Measurements from ENCODE around the gene TMTC2.

Gene TMTC2

GRCh38 chr12:82972624-82973023 is 285.9 kb downstream of the TMTC2 start:
- no peaks in the 10 kb centered on the region for H3K27me3 ChIP-seq (replicated peaks; ENCODE audit: control insufficient read depth, insufficient read depth, low read length, poor library complexity, severe bottlenecking)
- H3K4me1 ChIP-seq (ENCODE audit: control insufficient read depth, insufficient read depth, low read length, poor library complexity, severe bottlenecking): no peaks in the 10 kb centered on the region
- no peak for DNase-seq
- H3K4me3 ChIP-seq (ENCODE audit: insufficient read depth, low read depth, low read length, poor library complexity, severe bottlenecking): no peak overlapping the region
- no peaks in the 10 kb centered on the region for H3K9me3 ChIP-seq (ENCODE audit: control insufficient read depth, low read length)
- no peaks in the 10 kb centered on the region for H3K36me3 ChIP-seq (ENCODE audit: control insufficient read depth, insufficient read depth, low read length)
- H3K27ac ChIP-seq (ENCODE audit: insufficient read depth, low read length, poor library complexity, severe bottlenecking): no peak overlapping the region

DNA sequence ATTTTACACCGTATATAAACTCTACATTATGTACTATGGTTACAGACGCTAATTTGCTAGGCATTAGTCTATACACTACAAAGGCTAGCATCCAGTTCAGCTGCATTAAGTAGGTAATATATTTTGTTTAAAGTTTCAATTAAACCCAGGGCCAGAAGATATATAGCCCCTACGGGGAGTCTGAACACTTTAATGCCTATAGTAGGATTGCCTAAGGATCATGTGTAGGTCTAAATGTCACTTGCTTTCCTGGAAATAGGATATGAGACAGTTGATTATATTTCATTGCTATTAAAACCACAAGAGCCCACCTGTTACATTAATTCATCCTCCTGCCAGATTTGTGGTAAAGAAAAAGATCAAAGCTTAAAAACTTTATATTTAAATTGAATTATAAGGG is 286.9 kb downstream of the TMTC2 start:
- DNase-seq: no peak
- Histone ChIP-seq H3K27ac (ENCODE audit: insufficient read depth, low read length, poor library complexity, severe bottlenecking) (no peak overlapping the region), H3K4me3 (ENCODE audit: insufficient read depth, low read depth, low read length, poor library complexity, severe bottlenecking) (no peak overlapping the region), H3K36me3 (ENCODE audit: control insufficient read depth, insufficient read depth, low read length) (no peaks in the 10 kb centered on the region), H3K27me3 (replicated peaks; ENCODE audit: control insufficient read depth, insufficient read depth, low read length, poor library complexity, severe bottlenecking) (no peaks in the 10 kb centered on the region), H3K9me3 (ENCODE audit: control insufficient read depth, low read length) (no peaks in the 10 kb centered on the region), H3K4me1 (ENCODE audit: control insufficient read depth, insufficient read depth, low read length, poor library complexity, severe bottlenecking) (no peaks in the 10 kb centered on the region)

- no peak for DNase-seq
- Histone ChIP-seq H3K27ac (ENCODE audit: insufficient read depth, low read length, poor library complexity, severe bottlenecking) (no peak overlapping the region), H3K27me3 (replicated peaks; ENCODE audit: control insufficient read depth, insufficient read depth, low read length, poor library complexity, severe bottlenecking) (no peaks in the 10 kb centered on the region), H3K9me3 (ENCODE audit: control insufficient read depth, low read length) (no peaks in the 10 kb centered on the region), H3K36me3 (ENCODE audit: control insufficient read depth, insufficient read depth, low read length) (no peaks in the 10 kb centered on the region), H3K4me3 (ENCODE audit: insufficient read depth, low read depth, low read length, poor library complexity, severe bottlenecking) (no peak overlapping the region), H3K4me1 (ENCODE audit: control insufficient read depth, insufficient read depth, low read length, poor library complexity, severe bottlenecking) (no peaks in the 10 kb centered on the region)
These were observed 294.4 kb downstream of the TMTC2 start for GRCh38 chr12:82981150-82981549.

DNA sequence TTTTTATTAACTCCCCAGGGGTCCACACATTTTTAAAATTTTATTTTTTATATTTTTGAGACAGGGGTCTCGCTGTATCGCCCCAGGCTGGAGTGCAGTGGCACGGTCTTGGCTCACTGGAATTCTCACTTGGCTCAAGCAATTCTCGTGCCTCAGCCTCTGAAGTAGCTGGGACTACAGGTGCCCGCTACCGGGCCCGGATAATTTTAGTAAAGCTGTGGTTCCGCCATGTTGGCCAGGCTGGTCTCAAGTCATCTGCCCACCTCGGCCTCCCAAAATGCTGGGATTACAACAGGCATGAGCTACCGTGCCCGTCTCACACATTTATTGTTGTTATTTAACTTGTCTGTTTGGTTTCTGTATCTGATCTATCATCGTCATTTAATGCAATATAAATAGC is 307.4 kb downstream of the TMTC2 start:
- Histone ChIP-seq H3K27ac (ENCODE audit: insufficient read depth, low read length, poor library complexity, severe bottlenecking) (no peak overlapping the region), H3K27me3 (replicated peaks; ENCODE audit: control insufficient read depth, insufficient read depth, low read length, poor library complexity, severe bottlenecking) (no peaks in the 10 kb centered on the region), H3K9me3 (ENCODE audit: control insufficient read depth, low read length) (no peaks in the 10 kb centered on the region), H3K4me1 (ENCODE audit: control insufficient read depth, insufficient read depth, low read length, poor library complexity, severe bottlenecking) (no peaks in the 10 kb centered on the region), H3K4me3 (ENCODE audit: insufficient read depth, low read depth, low read length, poor library complexity, severe bottlenecking) (no peak overlapping the region), H3K36me3 (ENCODE audit: control insufficient read depth, insufficient read depth, low read length) (no peaks in the 10 kb centered on the region)
- no peak for DNase-seq

GRCh38 chr12:82996168-82996812 is 309.6 kb downstream of the TMTC2 start:
- H3K4me1 ChIP-seq (ENCODE audit: control insufficient read depth, insufficient read depth, low read length, poor library complexity, severe bottlenecking): no peaks in the 10 kb centered on the region
- no peak overlapping the region for H3K27ac ChIP-seq (ENCODE audit: insufficient read depth, low read length, poor library complexity, severe bottlenecking)
- no peaks in the 10 kb centered on the region for H3K9me3 ChIP-seq (ENCODE audit: control insufficient read depth, low read length)
- H3K36me3 ChIP-seq (ENCODE audit: control insufficient read depth, insufficient read depth, low read length): no peaks in the 10 kb centered on the region
- no peak overlapping the region for H3K4me3 ChIP-seq (ENCODE audit: insufficient read depth, low read depth, low read length, poor library complexity, severe bottlenecking)
- H3K27me3 ChIP-seq (replicated peaks; ENCODE audit: control insufficient read depth, insufficient read depth, low read length, poor library complexity, severe bottlenecking): no peaks in the 10 kb centered on the region
- DNase-seq: no peak

GRCh38 chr12:82998509-82998908 is 311.8 kb downstream of the TMTC2 start:
- Histone ChIP-seq H3K4me1 (ENCODE audit: control insufficient read depth, insufficient read depth, low read length, poor library complexity, severe bottlenecking) (no peaks in the 10 kb centered on the region), H3K27me3 (replicated peaks; ENCODE audit: control insufficient read depth, insufficient read depth, low read length, poor library complexity, severe bottlenecking) (no peaks in the 10 kb centered on the region), H3K36me3 (ENCODE audit: control insufficient read depth, insufficient read depth, low read length) (no peaks in the 10 kb centered on the region), H3K27ac (ENCODE audit: insufficient read depth, low read length, poor library complexity, severe bottlenecking) (no peak overlapping the region), H3K9me3 (ENCODE audit: control insufficient read depth, low read length) (no peaks in the 10 kb centered on the region), H3K4me3 (ENCODE audit: insufficient read depth, low read depth, low read length, poor library complexity, severe bottlenecking) (no peak overlapping the region)
- no peak for DNase-seq

- Histone ChIP-seq H3K27ac (ENCODE audit: insufficient read depth, low read length, poor library complexity, severe bottlenecking) (no peak overlapping the region), H3K4me1 (ENCODE audit: control insufficient read depth, insufficient read depth, low read length, poor library complexity, severe bottlenecking) (no peaks in the 10 kb centered on the region), H3K36me3 (ENCODE audit: control insufficient read depth, insufficient read depth, low read length) (no peaks in the 10 kb centered on the region), H3K9me3 (ENCODE audit: control insufficient read depth, low read length) (no peaks in the 10 kb centered on the region), H3K27me3 (replicated peaks; ENCODE audit: control insufficient read depth, insufficient read depth, low read length, poor library complexity, severe bottlenecking) (no peaks in the 10 kb centered on the region), H3K4me3 (ENCODE audit: insufficient read depth, low read depth, low read length, poor library complexity, severe bottlenecking) (no peak overlapping the region)
- no peak for DNase-seq
These were observed 316.3 kb downstream of the TMTC2 start for GRCh38 chr12:83003026-83003425.

GRCh38 chr12:83005534-83006197 is 319.0 kb downstream of the TMTC2 start:
- Histone ChIP-seq H3K36me3 (ENCODE audit: control insufficient read depth, insufficient read depth, low read length) (no peaks in the 10 kb centered on the region), H3K27me3 (replicated peaks; ENCODE audit: control insufficient read depth, insufficient read depth, low read length, poor library complexity, severe bottlenecking) (no peaks in the 10 kb centered on the region), H3K4me3 (ENCODE audit: insufficient read depth, low read depth, low read length, poor library complexity, severe bottlenecking) (no peak overlapping the region), H3K4me1 (ENCODE audit: control insufficient read depth, insufficient read depth, low read length, poor library complexity, severe bottlenecking) (no peaks in the 10 kb centered on the region), H3K9me3 (ENCODE audit: control insufficient read depth, low read length) (no peaks in the 10 kb centered on the region), H3K27ac (ENCODE audit: insufficient read depth, low read length, poor library complexity, severe bottlenecking) (no peak overlapping the region)
- DNase-seq: no peak

DNA sequence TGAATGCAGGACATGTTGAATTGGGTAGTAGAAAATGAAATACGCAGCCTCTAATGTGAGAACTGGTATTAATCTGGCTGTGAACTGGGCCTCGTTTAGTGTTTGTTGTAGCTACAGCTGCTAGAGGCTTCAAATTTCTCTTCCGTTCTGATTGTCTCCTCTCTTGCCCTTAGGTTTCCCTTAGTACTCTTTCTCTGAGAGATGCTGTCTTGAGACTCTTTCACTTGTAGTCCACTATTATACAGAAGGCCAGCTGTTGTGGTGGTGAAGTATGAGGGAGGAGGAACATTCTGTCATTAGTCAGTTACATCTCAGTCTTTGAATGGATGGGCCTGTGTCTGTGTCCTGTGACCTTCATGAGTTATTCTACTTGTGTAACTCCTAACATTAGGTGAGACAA is 322.0 kb downstream of the TMTC2 start:
- no peaks in the 10 kb centered on the region for H3K27me3 ChIP-seq (replicated peaks; ENCODE audit: control insufficient read depth, insufficient read depth, low read length, poor library complexity, severe bottlenecking)
- H3K4me3 ChIP-seq (ENCODE audit: insufficient read depth, low read depth, low read length, poor library complexity, severe bottlenecking): no peak overlapping the region
- no peak for DNase-seq
- H3K27ac ChIP-seq (ENCODE audit: insufficient read depth, low read length, poor library complexity, severe bottlenecking): no peak overlapping the region
- no peaks in the 10 kb centered on the region for H3K36me3 ChIP-seq (ENCODE audit: control insufficient read depth, insufficient read depth, low read length)
- no peaks in the 10 kb centered on the region for H3K4me1 ChIP-seq (ENCODE audit: control insufficient read depth, insufficient read depth, low read length, poor library complexity, severe bottlenecking)
- H3K9me3 ChIP-seq (ENCODE audit: control insufficient read depth, low read length): no peaks in the 10 kb centered on the region

DNA sequence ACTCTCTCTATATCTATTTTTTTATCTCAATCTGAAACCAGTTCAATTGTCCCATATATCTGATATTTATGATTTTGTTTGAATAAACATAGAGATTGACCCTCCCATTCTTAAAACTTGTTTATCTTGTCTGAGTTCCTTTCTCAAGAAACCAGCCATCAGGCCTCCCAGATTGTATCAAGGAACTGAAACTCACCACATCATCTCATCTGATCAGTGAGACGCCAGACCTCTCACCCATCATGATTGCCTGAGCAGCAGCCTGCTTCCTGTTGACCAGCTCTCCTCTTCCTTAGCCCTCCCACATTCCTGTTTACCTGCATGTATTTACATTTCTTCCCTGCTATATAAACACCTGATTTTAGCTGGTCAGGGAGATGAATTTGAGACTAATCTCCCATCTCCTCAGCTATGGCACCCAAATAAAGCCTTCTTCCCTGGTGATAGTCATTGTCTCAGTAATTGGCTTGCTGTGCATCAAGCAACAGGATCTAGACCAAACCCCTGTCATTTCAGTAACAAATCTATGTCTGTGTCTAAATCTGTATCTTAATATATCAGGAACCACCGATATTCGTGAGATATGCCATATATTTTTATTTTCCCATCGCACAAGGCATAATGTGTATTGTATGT is 323.6 kb downstream of the TMTC2 start:
- Histone ChIP-seq H3K27ac (ENCODE audit: insufficient read depth, low read length, poor library complexity, severe bottlenecking) (no peak overlapping the region), H3K36me3 (ENCODE audit: control insufficient read depth, insufficient read depth, low read length) (no peaks in the 10 kb centered on the region), H3K4me1 (ENCODE audit: control insufficient read depth, insufficient read depth, low read length, poor library complexity, severe bottlenecking) (no peaks in the 10 kb centered on the region), H3K4me3 (ENCODE audit: insufficient read depth, low read depth, low read length, poor library complexity, severe bottlenecking) (no peak overlapping the region), H3K9me3 (ENCODE audit: control insufficient read depth, low read length) (no peaks in the 10 kb centered on the region), H3K27me3 (replicated peaks; ENCODE audit: control insufficient read depth, insufficient read depth, low read length, poor library complexity, severe bottlenecking) (no peaks in the 10 kb centered on the region)
- no peak for DNase-seq
